Activated T-helper 1 cell treated with anti-CD3 and anti-CD28 coated beads, Interleukin-2, amount 50 U/mL, for 16 hours (primary cell): ENCODE measurements around the gene POU6F2.

Experiments used
- DNase-seq, 2 donors: peaks; one replicate each; pipeline ENCODE4 v3.0.0-alpha.2; 2020; ENCODE audit warnings: low read depth in 1 of 2, low spot score in 1 of 2

Gene POU6F2

GRCh38 chr7:39392151-39392550, 414.4 kb downstream of the POU6F2 start:
- DNase-seq = no peak

GRCh38 chr7:39394105-39394680, 416.5 kb downstream of the POU6F2 start:
- DNase-seq = no peak

- DNase-seq = no peak
Observed at GRCh38 chr7:39399458-39399857, 421.7 kb downstream of the POU6F2 start.

- no peak for DNase-seq
Observed at GRCh38 chr7:39399986-39400385, 422.3 kb downstream of the POU6F2 start.

- DNase-seq = no peak
Observed at GRCh38 chr7:39400836-39401235, 423.1 kb downstream of the POU6F2 start.

- no peak for DNase-seq
Observed at GRCh38 chr7:39402034-39402433, 424.3 kb downstream of the POU6F2 start.

- DNase-seq = no peak
Observed at GRCh38 chr7:39404907-39405306, 427.2 kb downstream of the POU6F2 start.

- no peak for DNase-seq
Observed at GRCh38 chr7:39405581-39405980, 427.9 kb downstream of the POU6F2 start.

GRCh38 chr7:39406467-39406866, 428.8 kb downstream of the POU6F2 start:
- no peak for DNase-seq

GRCh38 chr7:39407137-39407536, 429.4 kb downstream of the POU6F2 start:
- DNase-seq = no peak

GRCh38 chr7:39407723-39408122, 430.0 kb downstream of the POU6F2 start:
- DNase-seq = no peak

GRCh38 chr7:39408906-39409305, 431.2 kb downstream of the POU6F2 start:
- no peak for DNase-seq

GRCh38 chr7:39410582-39410981, 432.9 kb downstream of the POU6F2 start:
- DNase-seq = no peak

GRCh38 chr7:39413636-39414223, 436.0 kb downstream of the POU6F2 start:
- no peak for DNase-seq

- peak in 1 of 2 donors; percentile 9 for DNase-seq
Observed at GRCh38 chr7:39414224-39415035, 436.7 kb downstream of the POU6F2 start.

- DNase-seq = no peak
Observed at GRCh38 chr7:39415091-39415787, 437.5 kb downstream of the POU6F2 start.

GRCh38 chr7:39416866-39417265, 439.2 kb downstream of the POU6F2 start:
- DNase-seq = no peak

- no peak for DNase-seq
Observed at GRCh38 chr7:39417642-39418041, 439.9 kb downstream of the POU6F2 start.

GRCh38 chr7:39421251-39421650, 443.5 kb downstream of the POU6F2 start:
- DNase-seq = no peak

GRCh38 chr7:39421661-39422060, 444.0 kb downstream of the POU6F2 start:
- DNase-seq = no peak

GRCh38 chr7:39428221-39428620, 450.5 kb downstream of the POU6F2 start:
- no peak for DNase-seq

GRCh38 chr7:39429421-39429820, 451.7 kb downstream of the POU6F2 start:
- DNase-seq = no peak
